ENCODE data around the gene C11orf21.

Gene C11orf21

GRCh38 chr11:2320568-2321310, 19.0 kb upstream of the C11orf21 start:
- DNase-seq (ENCODE audit: low read depth, low spot score) = no peak

GRCh38 chr11:2319791-2320472, 18.2 kb upstream of the C11orf21 start:
- DNase-seq (ENCODE audit: low read depth, low spot score) = no peak

- no peak for DNase-seq (ENCODE audit: low read depth, low spot score)
These were observed 17.0 kb upstream of the C11orf21 start for GRCh38 chr11:2318707-2319106.

DNA sequence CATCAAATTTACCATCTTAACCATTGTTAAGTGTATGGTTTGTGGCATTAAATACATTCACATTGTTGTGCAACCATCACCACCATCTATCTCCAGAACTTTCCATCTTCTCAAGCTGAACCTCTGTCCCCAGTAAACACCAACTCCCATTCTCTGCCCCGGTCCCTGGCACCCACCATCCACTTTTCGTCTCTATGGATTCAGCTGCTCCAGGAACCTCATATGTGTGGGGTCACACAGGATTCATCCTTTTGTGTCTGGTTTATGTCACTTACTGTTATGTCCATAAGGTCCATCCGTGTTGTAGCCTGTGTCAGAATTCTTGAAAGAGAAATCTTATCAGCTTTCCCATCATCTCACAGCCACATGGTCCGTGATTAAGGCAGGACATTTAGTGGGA, 16.4 kb upstream of the C11orf21 start:
- DNase-seq (ENCODE audit: low read depth, low spot score) = no peak

- no peak for DNase-seq (ENCODE audit: low read depth, low spot score)
These were observed 15.8 kb upstream of the C11orf21 start for GRCh38 chr11:2317354-2318050.

DNA sequence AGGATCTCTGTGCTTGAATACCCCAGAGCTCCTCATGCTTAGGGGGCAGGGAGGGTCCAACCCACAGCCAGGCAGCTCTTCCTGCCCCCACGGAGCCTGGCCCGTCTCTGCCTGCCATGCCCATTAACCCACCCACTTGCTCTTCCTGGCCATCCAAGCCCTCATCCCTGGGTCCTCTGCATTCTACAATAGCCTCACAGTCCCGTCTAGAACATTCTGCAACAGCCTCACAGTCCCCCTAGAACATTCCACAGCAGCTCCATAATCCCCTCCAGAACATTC, 15.2 kb upstream of the C11orf21 start:
- no peak for DNase-seq (ENCODE audit: low read depth, low spot score)

DNA sequence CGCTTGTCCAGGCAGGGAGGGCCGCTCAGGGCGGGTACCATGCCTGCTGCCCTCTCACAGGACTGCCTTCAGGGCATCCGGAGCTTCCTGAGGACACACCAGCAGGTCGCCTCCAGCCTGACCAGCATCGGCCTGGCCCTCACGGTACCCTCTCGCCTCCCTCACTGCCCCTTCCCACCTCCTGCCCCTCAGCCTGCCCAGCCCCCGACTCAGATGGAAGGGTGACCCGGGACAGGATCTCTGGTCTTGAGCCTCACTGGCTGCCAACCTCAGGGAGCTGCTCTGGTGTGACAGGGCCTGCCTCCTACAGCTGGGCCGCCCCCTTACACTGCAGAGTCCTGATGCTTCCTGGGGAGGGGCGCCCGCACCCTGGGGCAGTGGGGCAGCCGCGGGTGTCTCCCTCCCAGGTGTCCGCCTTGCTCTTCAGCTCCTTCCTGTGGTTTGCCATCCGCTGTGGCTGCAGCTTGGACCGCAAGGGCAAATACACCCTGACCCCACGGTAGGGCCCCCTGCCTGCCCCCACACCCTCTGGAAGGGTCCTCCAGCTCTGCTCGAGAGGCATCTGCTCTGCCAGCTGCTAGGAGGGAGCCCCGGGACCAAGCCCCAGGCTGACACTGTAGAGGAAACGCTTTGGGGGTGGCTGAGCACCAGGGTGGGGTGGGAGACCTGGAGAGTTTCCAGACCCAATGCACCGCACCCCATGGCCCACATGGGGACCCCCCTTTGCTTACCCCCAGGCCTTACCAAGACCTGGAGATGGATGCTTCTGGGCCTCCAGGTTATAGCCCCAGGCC, 14.6 kb upstream of the C11orf21 start:
- DNase-seq (ENCODE audit: low read depth, low spot score) = no peak

DNA sequence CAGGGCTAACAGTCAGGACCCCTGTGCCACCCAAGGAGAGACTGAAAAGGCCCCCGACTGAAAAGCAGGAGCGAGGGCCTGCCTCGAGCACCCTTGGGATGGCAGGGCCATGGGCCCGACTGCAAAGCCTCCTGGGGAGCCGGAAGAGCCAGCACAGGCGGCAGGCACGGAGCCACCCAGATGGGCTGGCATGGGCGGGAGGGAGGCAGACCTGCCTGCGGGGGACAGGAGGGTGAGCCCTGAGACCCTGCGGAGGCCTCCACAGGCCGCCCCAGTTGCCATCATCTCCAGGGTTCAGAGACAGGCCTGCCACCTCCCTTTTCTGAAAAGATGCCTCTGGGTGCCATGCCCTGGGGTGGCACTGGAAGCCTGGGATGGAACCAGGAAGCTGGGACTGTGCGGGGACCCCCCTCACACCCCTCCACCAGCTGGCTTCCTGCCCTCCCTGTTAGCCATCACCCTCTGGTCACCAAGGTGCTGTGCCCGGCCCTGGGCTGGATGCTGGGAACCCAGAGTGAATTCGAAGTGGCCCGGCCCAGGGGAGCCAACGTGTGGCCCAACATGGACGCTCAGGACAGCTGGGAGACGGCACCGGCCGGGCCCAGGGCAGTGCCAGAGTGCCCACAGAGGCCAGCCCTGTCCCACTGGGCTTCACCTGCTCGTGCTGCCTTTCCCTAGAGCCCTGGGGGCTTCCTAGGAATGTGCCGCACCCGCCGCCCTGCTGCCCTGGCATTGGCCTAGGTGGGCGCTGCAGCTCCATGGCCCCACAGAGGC, 13.9 kb upstream of the C11orf21 start:
- no peak for DNase-seq (ENCODE audit: low read depth, low spot score)

- no peak for DNase-seq (ENCODE audit: low read depth, low spot score)
These were observed 13.0 kb upstream of the C11orf21 start for GRCh38 chr11:2314525-2315394.

DNA sequence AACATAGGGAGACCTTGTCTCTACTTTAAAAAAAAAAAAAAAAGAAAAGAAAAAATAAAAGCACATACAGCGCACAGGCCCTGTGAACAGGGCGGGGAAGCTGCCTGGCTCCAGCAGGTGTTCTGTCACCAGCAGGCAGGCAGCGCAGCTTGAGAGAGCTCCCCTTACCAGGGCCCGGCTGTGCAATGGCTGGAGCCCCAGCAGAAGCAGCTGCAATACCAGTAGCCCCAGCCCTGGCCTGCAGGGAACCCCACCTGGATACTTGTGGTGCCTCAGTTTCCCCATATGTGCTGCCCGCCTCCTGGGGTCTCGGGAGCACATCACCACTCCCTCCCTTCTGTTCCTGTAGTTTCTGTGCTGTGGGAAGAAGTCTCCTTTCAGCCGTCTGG, 12.4 kb upstream of the C11orf21 start:
- no peak for DNase-seq (ENCODE audit: low read depth, low spot score)

GRCh38 chr11:2313051-2313951, 11.6 kb upstream of the C11orf21 start:
- no peak for DNase-seq (ENCODE audit: low read depth, low spot score)

- DNase-seq (ENCODE audit: low read depth, low spot score) = no peak
These were observed 10.7 kb upstream of the C11orf21 start for GRCh38 chr11:2312232-2313042.

GRCh38 chr11:2311353-2312133, 9.8 kb upstream of the C11orf21 start:
- DNase-seq (ENCODE audit: low read depth, low spot score) = no peak

- no peak for DNase-seq (ENCODE audit: low read depth, low spot score)
These were observed 9.2 kb upstream of the C11orf21 start for GRCh38 chr11:2310786-2311352.

GRCh38 chr11:2310073-2310785, 8.5 kb upstream of the C11orf21 start:
- no peak for DNase-seq (ENCODE audit: low read depth, low spot score)

DNA sequence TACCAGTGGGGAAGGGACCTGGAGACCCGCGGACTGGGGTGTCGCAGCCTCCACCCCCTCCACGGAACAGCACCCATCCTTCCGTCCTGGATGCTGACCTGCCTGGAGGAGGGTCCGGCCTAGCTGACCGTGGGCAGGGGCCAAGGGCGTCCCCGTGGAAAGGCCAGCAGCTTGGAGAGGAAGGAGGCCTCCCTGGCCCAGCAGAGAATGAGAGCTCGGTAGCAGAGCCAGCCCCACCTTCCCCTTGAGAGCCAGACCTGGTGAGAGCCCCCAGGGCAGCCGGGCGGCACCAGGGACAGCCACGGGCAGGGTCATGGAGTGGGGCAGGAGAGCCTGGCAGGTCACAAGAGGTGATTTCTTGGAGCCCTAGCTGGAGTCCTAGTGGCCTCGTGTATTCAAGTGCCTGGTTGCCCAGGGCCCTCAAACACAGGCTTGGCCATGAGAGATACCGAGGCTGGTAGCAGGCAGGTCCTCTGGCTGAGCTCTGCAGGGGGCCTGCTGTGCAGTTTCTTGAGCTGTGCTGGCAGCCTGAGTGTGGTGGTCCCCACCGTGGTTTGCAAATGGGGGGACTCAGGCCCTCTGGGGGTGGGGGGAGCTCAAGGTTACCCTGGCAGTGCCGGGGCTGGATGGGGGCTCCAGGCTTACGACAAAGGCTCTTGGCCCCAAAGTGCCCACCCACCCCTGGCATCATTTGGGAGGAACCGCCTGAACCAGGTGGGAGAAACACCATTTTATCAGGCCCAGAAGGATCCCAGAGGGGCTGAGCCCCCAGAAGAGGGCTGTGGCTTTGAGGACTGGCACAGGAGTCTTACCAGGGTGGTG, 7.7 kb upstream of the C11orf21 start:
- no peak for DNase-seq (ENCODE audit: low read depth, low spot score)
